A549 (cell line): ENCODE data around the gene ILRUN.

ENCODE experiments used
- CEBPB ChIP-seq, 2 experiments: fragments of >200 bp in 1 of 2; sonication (Bioruptor Twin) in 1 of 2; formaldehyde crosslinking in 1 of 2; IDR thresholded peaks; 2 replicates each; pipeline ENCODE4 v1.6.1; 2012 to 2016
- CHD4 ChIP-seq: fragments of 200-600 bp; sonication (generic); IDR thresholded peaks from 2 replicates; pipeline ENCODE4 v1.6.1; 2016; ENCODE audit warnings: antibody characterized with exemption, mild to moderate bottlenecking, borderline replicate concordance
- CTCF ChIP-seq: fragments of >200 bp; sonication (Bioruptor Twin); formaldehyde crosslinking; IDR thresholded peaks from 3 replicates; pipeline ENCODE4 v1.5.1; 2016
- EHF ChIP-seq: fragments of 250-450 bp; sonication (Bioruptor Pico); IDR thresholded peaks from 2 replicates; pipeline ENCODE4 v1.5.0; 2020; ENCODE audit warnings: mild to moderate bottlenecking
- EP300 ChIP-seq, 2 experiments: fragments of >200 bp; sonication (Bioruptor Twin); formaldehyde crosslinking; IDR thresholded peaks; 2 replicates in 1 of 2; 3 replicates in 1 of 2; pipeline ENCODE4 v1.6.1; 2016 to 2017
- HOXB5 ChIP-seq: fragments of 250-450 bp; sonication (Bioruptor Pico); IDR thresholded peaks from 2 replicates; pipeline ENCODE4 v1.5.0; 2020; ENCODE audit warnings: mild to moderate bottlenecking, moderate library complexity
- JUNB ChIP-seq: fragments of >200 bp; sonication (Bioruptor Twin); formaldehyde crosslinking; IDR thresholded peaks from 2 replicates; pipeline ENCODE4 v1.6.1; 2016
- MAX ChIP-seq: IDR thresholded peaks from 2 replicates; pipeline ENCODE4 v1.6.1; 2012
- POLR2A ChIP-seq: IDR thresholded peaks from 2 replicates; pipeline ENCODE4 v1.6.1; 2012; ENCODE audit warnings: mild to moderate bottlenecking, low read length
- RCOR1 ChIP-seq: fragments of 150-350 bp; IDR thresholded peaks from 2 replicates; pipeline ENCODE4 v1.6.1; 2014; ENCODE audit warnings: antibody characterized with exemption, low read length, low read depth
- REST ChIP-seq: fragments of 200-600 bp; sonication (generic); IDR thresholded peaks from 2 replicates; pipeline ENCODE4 v1.6.1; 2016; ENCODE audit warnings: antibody characterized with exemption, mild to moderate bottlenecking, moderate library complexity

- TF ChIP-seq CTCF = no peak
- no peak for TF ChIP-seq POLR2A
- TF ChIP-seq EHF (CRISPR knock-in tag) = no peak
- no peak for TF ChIP-seq REST
- TF ChIP-seq EP300 (IDR thresholded peaks at IDR 0.05) = no peak
- no peak for TF ChIP-seq RCOR1
- no peak for TF ChIP-seq HOXB5 (CRISPR knock-in tag)
- TF ChIP-seq MAX = no peak
- TF ChIP-seq CHD4 = no peak
- no peak for TF ChIP-seq CEBPB (IDR thresholded peaks at IDR 0.05)
- no peak for TF ChIP-seq JUNB
These were observed 16.9 kb downstream of the ILRUN start for GRCh38 chr6:34679552-34680253.
